CD4-positive, alpha-beta T cell treated with Interleukin-10 for 1 hour (primary cell): Measurements from ENCODE around the gene GADL1.

Source experiments
- DNase-seq: peaks from one replicate; pipeline ENCODE4 v3.0.0-alpha.2; 2020

GADL1 gene

GRCh38 chr3:30873671-30874070 lies 20.8 kb downstream of the GADL1 start:
- no peak for DNase-seq

- DNase-seq: no peak
Observed at GRCh38 chr3:30872879-30873278, 21.6 kb downstream of the GADL1 start.

GRCh38 chr3:30871720-30872119 lies 22.7 kb downstream of the GADL1 start:
- DNase-seq: no peak

GRCh38 chr3:30864836-30865235 lies 29.6 kb downstream of the GADL1 start:
- no peak for DNase-seq

GRCh38 chr3:30864132-30864531 lies 30.3 kb downstream of the GADL1 start:
- DNase-seq: no peak

- DNase-seq: no peak
Observed at GRCh38 chr3:30862004-30862403, 32.5 kb downstream of the GADL1 start.

- no peak for DNase-seq
Observed at GRCh38 chr3:30858894-30859389, 35.5 kb downstream of the GADL1 start.

- DNase-seq: no peak
Observed at GRCh38 chr3:30855400-30856292, 38.8 kb downstream of the GADL1 start.

- no peak for DNase-seq
Observed at GRCh38 chr3:30852833-30853232, 41.6 kb downstream of the GADL1 start.

- DNase-seq: no peak
Observed at GRCh38 chr3:30848087-30848779, 46.2 kb downstream of the GADL1 start.

- DNase-seq: no peak
Observed at GRCh38 chr3:30847592-30847991, 46.9 kb downstream of the GADL1 start.

- DNase-seq: no peak
Observed at GRCh38 chr3:30845606-30846005, 48.9 kb downstream of the GADL1 start.

- DNase-seq: no peak
Observed at GRCh38 chr3:30843877-30844276, 50.6 kb downstream of the GADL1 start.

GRCh38 chr3:30836141-30836540 lies 58.3 kb downstream of the GADL1 start:
- no peak for DNase-seq

- DNase-seq: no peak
Observed at GRCh38 chr3:30835667-30836066, 58.8 kb downstream of the GADL1 start.

- DNase-seq: no peak
Observed at GRCh38 chr3:30832961-30833575, 61.4 kb downstream of the GADL1 start.

GRCh38 chr3:30827080-30827479 lies 67.4 kb downstream of the GADL1 start:
- DNase-seq: no peak

GRCh38 chr3:30826531-30826942 lies 67.9 kb downstream of the GADL1 start:
- no peak for DNase-seq

- no peak for DNase-seq
Observed at GRCh38 chr3:30819067-30819798, 75.2 kb downstream of the GADL1 start.

- DNase-seq: no peak
Observed at GRCh38 chr3:30813734-30814133, 80.7 kb downstream of the GADL1 start.

- DNase-seq: no peak
Observed at GRCh38 chr3:30811151-30811795, 83.2 kb downstream of the GADL1 start.

- DNase-seq: peak; percentile 3
Observed at GRCh38 chr3:30810625-30811024, 83.8 kb downstream of the GADL1 start.
